NOMO-1 (cell line): Measurements from ENCODE around the gene SCYGR1.
"Not testable (repeated sequence)": the region's sequence is repeated elsewhere in the genome, so short reads cannot be mapped to it uniquely, and the experiment has no call there.

Source experiments
- DNase-seq, 2 experiments: peaks; one replicate each; lab custom pipeline; 2025; ENCODE audit not compliant: unreplicated experiment in 2 of 2; lab: John Stamatoyannopoulos, UW

Gene SCYGR1

DNA sequence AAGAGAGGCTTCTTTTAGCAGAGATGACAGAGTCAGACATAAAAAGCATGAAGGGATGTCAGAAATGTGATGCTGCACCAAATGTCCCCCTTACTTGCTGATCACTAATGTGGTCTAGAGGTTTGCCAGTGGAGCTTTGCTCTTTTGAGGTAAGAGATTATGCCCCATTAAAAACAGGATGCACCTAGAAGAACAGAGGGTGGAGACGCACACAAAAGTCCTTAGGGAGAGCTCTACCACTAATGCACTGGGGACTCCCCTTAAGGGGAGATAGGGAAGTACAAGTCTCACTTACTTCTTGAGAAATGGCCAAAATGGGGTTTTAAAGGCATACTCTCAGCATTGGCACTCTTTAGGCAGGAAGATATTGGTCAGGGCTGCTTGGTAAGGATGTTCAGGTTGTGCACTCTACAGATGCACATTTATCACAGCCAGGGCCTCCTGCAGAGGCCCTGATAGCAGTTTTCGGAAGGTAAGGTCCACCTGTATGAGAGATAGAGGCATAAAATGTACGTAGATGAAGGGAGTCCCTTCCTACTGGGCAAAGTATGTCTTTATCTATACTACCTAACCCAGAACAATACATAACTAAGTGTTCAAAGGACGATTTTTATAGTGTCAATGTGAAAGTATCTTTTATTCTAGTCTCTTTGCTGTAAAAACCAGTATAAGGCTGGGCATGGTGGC is 17.0 kb upstream of the SCYGR1 start:
- peak in 1 of 2 experiments; percentile 28 for DNase-seq

DNA sequence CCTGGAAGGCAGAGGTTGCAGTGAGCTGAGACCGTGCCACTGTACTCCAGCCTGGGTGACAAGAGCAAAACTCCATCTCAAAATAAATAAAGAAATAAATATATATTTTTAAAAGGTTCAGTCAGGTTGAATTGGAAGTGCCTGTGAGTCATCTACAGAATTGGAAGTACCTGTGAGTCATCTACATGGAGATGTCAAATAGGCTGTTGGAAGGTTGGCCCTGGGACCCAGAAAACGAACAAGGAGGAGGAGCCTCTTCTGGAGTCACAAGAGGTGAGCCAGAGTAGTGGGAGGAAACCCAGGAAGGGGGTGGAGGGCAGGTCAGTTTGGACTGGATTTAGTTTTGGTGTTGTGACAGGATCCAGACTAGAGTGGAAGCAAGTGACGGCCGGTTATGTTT is 15.2 kb upstream of the SCYGR1 start:
- DNase-seq: no peak

DNA sequence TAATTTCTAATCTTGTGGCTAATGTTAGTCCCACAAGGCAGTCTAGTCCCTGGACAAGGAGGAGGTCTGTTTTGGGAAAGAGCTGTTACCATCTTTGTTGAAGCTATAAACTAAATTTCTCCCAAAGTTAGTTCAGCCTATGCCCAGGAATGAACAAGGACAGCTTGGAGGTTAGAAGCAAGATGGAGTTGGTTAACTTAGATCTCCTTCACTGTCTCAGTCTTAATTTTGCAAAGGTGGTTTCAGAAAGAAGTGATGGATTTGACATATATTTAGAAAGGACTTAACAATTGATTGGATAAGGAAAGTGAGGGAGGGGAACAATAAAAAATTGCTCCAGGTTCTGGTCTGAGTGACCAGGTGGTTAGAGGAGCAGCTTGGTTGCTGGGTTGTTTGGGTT is 14.6 kb upstream of the SCYGR1 start:
- DNase-seq: no peak

DNA sequence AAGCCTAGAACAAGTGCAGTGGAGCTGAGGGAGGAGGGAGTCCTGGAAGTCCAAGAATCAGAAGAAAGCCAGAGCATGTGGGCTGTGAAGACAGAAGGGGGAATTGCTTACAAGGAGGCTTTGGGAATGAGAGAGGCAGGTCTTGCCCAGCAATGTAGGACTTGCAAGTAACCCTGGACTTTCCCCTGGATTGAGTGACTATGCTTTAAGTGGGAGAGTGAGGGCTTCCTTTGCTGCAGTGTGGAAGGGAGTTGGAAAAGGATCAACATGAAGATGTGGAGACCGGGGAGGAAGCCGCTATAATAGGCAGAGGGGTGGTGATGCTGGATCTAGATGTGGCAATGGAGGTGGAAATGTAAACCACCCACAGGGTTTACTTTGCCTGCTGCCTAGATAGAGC is 13.8 kb upstream of the SCYGR1 start:
- no peak for DNase-seq

GRCh38 chr2:227398684-227399670 is 11.2 kb upstream of the SCYGR1 start:
- no peak for DNase-seq

GRCh38 chr2:227397562-227397961 is 9.8 kb upstream of the SCYGR1 start:
- no peak for DNase-seq

- no peak for DNase-seq
Measured at GRCh38 chr2:227395556-227395955, 7.8 kb upstream of the SCYGR1 start.

- DNase-seq: no peak
Measured at GRCh38 chr2:227394401-227394800, 6.7 kb upstream of the SCYGR1 start.

- DNase-seq: no peak
Measured at GRCh38 chr2:227390468-227391256, 2.9 kb upstream of the SCYGR1 start.

GRCh38 chr2:227389661-227390060 is 1.9 kb upstream of the SCYGR1 start:
- DNase-seq: no peak

DNA sequence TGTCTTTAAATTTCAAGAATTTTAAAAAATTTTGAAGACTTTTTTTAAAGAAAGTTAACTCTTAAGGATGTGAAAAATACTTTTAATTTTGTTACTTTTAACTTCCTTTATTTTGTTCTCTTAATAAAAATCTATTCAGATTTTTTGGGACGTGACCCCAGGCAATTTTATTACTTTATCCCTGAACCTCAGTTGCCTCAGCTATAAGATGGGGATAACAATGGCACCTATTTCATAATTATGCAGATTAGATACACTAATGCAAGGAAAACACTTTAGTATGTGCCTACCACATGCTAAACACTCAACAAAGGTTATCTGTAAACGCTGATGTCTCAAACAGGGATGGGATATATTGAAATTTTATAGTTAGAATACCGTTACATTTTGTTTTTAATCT is 1.5 kb upstream of the SCYGR1 start:
- no peak for DNase-seq

DNA sequence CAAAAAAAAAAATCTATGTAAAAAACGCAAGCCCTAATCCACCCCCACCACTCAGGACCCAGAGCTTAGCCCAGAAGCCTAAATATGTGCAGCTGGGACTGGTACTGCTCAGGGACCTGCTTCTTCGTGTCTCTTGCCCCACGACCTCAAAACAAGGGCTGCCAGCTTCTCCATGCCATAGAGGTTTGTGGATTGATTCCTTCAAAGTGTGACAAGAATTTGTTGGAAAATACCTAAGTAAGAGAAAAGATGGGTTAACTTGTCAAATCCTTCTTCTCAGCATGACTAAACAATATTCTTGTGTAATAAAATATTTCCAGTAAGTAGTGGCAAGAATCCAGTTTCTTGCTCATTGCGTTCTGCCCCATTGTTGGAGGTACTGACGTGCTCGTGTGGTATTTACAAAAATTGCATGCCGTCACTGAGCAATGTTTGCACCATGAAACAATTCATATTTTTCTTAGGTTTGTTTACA is 825 bp upstream of the SCYGR1 start:
- no peak for DNase-seq

GRCh38 chr2:227386630-227387029 is 1.1 kb downstream of the SCYGR1 start:
- DNase-seq: no peak

- no peak for DNase-seq
Measured at GRCh38 chr2:227383686-227384085, 4.1 kb downstream of the SCYGR1 start.

DNA sequence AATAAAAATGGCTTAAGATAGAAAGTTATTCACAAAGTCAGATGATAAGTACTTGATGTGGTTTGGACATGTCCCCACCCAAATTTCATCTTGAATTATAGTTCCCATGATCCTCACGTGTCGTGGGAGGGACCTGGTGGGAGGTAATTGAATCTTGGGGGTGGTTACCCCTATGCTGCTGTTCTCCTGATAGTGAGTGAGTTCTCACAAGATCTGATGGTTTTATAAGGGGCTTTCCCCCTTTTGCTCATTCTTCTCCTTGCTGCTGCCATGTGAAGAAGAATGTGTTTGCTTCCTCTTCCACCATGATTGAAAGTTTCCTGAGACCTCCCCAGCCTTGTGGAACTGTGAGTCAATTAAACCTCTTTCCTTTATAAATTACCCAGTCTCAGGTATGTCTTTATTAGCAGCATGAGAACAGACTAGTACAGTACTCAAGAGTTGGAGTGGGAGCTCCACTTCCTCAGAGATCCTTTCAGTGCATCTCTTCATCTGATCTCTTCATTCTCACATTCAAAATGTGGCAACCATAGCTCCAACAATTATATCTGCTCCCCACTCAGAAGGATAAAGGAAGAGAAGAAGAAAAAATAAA is 5.4 kb downstream of the SCYGR1 start:
- not testable (repeated sequence) for DNase-seq

- DNase-seq: no peak
Measured at GRCh38 chr2:227379095-227379494, 8.7 kb downstream of the SCYGR1 start, which contains the start of gene TM4SF20. Gene TM4SF20, minus strand, starts transcription at chr2:227379306. Its CDS starts 38 bp downstream, at chr2:227379268.

GRCh38 chr2:227378371-227378782 is 9.4 kb downstream of the SCYGR1 start:
- DNase-seq: no peak

- DNase-seq: peak; percentile 3 to 14
Measured at GRCh38 chr2:227377467-227378351, 10.0 kb downstream of the SCYGR1 start.

DNA sequence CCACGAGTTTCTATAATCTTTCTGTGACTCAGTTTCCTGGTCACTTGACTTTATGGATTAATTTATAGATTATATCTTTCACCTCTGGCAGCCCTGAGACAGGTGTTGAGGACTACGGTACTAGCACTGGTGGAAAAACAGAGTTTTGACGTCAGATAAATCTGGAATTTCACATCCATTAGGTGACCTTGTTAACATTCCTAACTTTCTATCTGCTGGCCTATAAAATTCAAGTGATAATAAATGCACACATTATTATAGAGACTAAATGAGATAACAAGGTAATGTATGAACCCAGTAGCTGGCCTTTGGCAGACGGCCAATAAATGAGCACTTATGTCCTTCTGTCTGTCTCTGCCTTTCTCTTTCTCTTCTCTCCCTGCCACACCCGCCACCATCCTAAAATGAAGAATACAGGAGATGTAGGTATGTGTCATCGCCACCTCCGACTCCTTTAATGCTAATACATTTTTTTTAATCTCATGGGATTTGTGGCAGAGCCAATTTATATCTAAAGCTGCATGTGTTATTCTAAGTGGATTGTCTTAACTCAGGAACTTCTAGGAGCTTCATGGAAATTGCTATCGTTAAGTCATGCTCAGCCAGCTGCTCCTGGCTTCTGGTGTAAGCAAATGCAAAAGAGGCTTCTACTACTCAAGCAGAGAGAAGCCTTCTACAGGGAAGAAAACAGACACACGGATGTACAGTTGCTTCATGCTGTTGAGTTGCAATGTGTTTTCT is 10.9 kb downstream of the SCYGR1 start:
- peak in 1 of 2 experiments; percentile 15 for DNase-seq
